NT2/D1 (cell line): ENCODE results near the gene DPEP1.

Source experiments
- DNase-seq: peaks from one replicate; pipeline ENCODE4 v3.0.0-alpha.2; 2011; ENCODE audit warnings: low read depth, low spot score
- H3K27me3 ChIP-seq: 2 replicates; pipeline ENCODE4 v1.6.0; 2011; ENCODE audit warnings: mild to moderate bottlenecking; ENCODE audit not compliant: insufficient read length, insufficient read depth
- H3K36me3 ChIP-seq: 2 replicates; pipeline ENCODE4 v1.6.1; 2011; ENCODE audit warnings: mild to moderate bottlenecking, low read length, mixed read lengths; ENCODE audit not compliant: insufficient read depth, insufficient read length
- H3K4me1 ChIP-seq: 2 replicates; pipeline ENCODE4 v1.5.1; 2011; ENCODE audit not compliant: insufficient read depth, insufficient read length
- H3K4me3 ChIP-seq: 2 replicates; pipeline ENCODE4 v1.5.1; 2011; ENCODE audit warnings: low read depth; ENCODE audit not compliant: insufficient read length
- H3K9ac ChIP-seq: 2 replicates; pipeline ENCODE4 v1.6.0; 2011; ENCODE audit warnings: low read depth; ENCODE audit not compliant: insufficient read length
- H3K9me3 ChIP-seq: 2 replicates; pipeline ENCODE4 v1.5.1; 2011; ENCODE audit warnings: mild to moderate bottlenecking, low read length; ENCODE audit not compliant: insufficient read depth
- SUZ12 ChIP-seq: IDR thresholded peaks from 2 replicates; pipeline ENCODE4 v1.6.1; 2011; ENCODE audit not compliant: insufficient read length, insufficient read depth; ENCODE audit errors: extremely low read depth
- YY1 ChIP-seq: IDR thresholded peaks from 2 replicates; pipeline ENCODE4 v1.6.1; 2011; ENCODE audit not compliant: insufficient read length, insufficient read depth
- ZNF274 ChIP-seq: IDR thresholded peaks from 2 replicates; pipeline ENCODE4 v1.6.1; 2011; ENCODE audit warnings: mild to moderate bottlenecking, low read depth, low read length

The DPEP1 gene

DNA sequence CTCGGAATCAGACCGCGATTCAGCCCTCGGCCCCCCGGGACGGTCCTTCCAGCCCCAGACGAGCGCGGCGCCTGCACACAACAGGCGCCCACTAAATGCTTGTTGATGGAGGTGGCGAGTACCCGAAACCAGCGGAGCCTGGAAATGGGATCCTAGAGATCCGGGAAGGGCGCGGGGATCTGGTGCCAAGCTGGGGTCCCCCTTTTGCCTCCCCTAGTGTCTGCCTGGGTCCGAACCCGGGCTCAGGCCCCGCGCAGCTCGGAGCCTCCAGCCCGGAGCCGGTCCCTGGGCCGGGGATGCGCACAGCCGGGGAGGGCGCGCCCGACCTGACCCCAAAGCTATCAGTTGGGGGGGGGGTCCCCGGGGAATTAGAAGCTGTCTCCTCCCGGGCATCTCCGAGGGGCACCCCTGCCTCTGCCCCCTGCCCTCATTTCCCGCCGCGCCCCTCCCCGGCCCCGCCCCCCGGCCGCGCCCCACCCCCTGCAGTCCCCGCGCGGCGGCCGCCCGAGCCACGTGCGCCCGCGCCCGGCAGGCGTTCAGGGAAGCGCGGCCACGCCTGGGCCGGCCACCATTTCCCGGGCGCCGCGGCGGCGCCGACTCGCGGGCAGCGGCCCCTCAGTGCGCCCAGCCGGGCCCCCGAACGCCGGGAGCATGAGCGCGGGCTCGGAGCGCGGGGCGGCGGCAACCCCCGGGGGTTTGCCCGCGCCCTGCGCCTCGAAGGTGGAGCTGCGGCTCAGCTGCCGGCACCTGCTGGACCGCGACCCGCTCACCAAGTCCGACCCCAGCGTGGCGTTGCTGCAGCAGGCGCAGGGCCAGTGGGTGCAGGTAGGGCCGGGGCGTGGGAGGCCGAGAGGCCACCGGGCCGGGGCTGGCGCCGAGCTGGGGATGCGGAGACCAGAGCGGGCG is 37.9 kb upstream of the DPEP1 start, which contains the start of gene CPNE7:
Gene CPNE7, plus strand, starts transcription at position 512 of the 906 bp plus-strand sequence. Its CDS starts 140 bp downstream, at position 652.
- Histone ChIP-seq H3K9me3 (no peaks in the 10 kb centered on the region), H3K9ac (peak within 1 kb of the TSS; percentile 92), H3K4me3 (peak within 1 kb of the TSS; percentile 69), H3K36me3 (peaks cover 23% of the 10 kb centered on the region), H3K4me1 (peaks cover 23% of the 10 kb centered on the region), H3K27me3 (peaks cover 7% of the 10 kb centered on the region)
- TF ChIP-seq SUZ12 (no peak), YY1 (no peak), ZNF274 (no peak)
- no peak for DNase-seq

DNA sequence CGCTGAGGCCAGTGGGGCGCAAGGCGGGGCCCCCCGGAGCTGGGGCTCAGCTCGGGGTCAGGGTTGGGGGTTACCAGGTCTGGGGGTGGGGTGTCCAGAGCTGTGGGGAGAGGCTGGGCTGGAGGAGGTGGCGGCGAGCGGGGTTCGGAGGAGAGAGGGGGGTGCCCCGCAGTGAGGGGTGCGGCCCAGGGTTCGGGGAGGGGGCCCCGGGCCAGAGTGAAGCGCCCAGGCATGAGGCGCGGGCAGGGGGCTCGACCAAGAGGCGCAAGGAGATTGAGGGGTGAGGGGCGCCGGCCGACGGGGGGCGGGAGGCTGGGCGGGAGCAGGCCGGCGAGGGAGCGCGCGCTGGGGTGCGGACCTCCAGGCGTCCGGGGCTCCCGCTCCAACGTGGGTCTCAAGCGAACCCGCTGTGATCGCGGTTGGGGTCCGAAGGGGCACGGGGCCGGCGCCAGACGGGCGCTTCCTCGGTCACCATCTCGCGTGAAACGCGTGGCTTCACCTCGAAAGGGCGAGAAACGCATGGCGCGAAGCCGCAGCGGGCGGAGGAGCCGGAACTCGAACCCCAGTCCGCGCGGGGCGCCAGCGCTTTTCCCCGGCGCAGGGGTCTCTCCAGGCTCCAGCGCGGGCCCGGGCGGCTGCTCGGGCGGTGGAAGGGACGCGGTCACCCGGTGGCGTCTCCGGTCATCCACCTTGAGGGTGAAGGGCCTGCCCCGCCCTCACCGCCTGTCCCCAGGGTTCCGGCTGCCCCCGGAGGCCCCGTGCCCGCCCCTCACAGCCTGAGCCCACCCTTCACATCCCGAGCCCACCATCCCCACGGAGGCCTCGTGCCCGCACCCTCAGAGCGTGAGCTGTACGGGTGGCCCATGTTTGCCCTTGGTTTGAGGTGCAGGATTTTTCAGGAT is 37.0 kb upstream of the DPEP1 start:
- Histone ChIP-seq H3K36me3 (peaks cover 31% of the 10 kb centered on the region), H3K9ac (peak overlapping the region; percentile 88), H3K27me3 (peaks cover 7% of the 10 kb centered on the region), H3K4me1 (peaks cover 26% of the 10 kb centered on the region), H3K9me3 (no peaks in the 10 kb centered on the region), H3K4me3 (peak overlapping the region; percentile 69)
- DNase-seq: no peak
- TF ChIP-seq YY1 (no peak), ZNF274 (no peak), SUZ12 (no peak)

DNA sequence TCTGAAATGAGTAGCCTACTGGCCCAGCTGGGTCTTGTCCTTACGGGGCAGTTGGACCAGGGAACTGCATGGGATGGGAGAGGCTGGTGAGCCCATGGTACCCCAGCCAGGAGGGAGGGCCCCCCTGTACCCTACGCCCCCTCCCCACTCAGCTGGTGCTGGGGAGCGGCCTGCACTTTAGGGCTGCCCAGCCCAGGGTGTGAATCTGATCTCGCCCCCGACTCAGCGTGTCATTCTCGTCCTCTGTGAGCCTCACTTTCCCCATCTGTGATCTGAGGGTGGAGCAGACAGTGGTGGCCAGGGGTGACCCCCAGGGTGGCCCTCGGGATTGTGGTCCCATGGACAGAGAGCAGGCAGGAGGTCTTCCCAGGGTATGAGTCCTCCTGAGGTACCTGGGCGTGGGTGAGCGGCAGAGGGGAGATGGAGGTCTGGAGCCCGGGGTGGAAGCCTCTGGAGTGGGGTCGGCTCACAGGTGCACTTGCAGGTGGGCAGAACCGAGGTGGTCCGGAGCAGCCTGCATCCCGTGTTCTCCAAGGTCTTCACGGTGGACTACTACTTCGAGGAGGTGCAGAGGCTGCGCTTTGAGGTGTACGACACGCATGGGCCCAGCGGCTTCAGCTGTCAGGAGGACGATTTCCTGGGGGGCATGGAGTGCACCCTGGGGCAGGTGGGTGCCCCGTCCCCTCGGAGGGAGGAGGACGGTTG is 36.2 kb upstream of the DPEP1 start:
- no peak overlapping the region for H3K9ac ChIP-seq
- no peak overlapping the region for H3K4me3 ChIP-seq
- peaks cover 7% of the 10 kb centered on the region for H3K27me3 ChIP-seq
- no peak for TF ChIP-seq SUZ12
- no peak for TF ChIP-seq ZNF274
- TF ChIP-seq YY1: no peak
- no peaks in the 10 kb centered on the region for H3K9me3 ChIP-seq
- H3K4me1 ChIP-seq: peaks cover 22% of the 10 kb centered on the region
- no peak for DNase-seq
- peaks cover 39% of the 10 kb centered on the region for H3K36me3 ChIP-seq

DNA sequence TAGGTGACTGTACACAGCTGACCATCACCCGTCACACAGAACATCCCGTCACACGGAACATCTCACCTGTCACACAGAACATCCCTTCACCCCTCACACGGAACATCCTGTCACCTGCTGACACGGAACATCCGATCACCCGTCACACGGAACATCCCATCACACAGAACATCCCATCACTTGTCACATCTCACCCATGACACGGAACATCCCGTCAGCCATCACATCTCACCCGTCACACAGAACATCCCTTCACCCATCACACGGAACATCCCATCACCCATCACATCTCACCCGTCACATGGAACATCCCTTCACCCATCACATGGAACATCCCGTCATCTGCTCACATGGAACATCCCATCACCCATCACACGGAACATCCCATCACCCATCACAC is 34.1 kb upstream of the DPEP1 start:
- no peak overlapping the region for H3K4me3 ChIP-seq
- DNase-seq: no peak
- H3K36me3 ChIP-seq: peaks cover 60% of the 10 kb centered on the region
- H3K9ac ChIP-seq: no peak overlapping the region
- H3K27me3 ChIP-seq: peaks cover 7% of the 10 kb centered on the region
- no peaks in the 10 kb centered on the region for H3K9me3 ChIP-seq
- H3K4me1 ChIP-seq: peaks cover 6% of the 10 kb centered on the region
- TF ChIP-seq SUZ12 (no peak), ZNF274 (no peak), YY1 (no peak)

DNA sequence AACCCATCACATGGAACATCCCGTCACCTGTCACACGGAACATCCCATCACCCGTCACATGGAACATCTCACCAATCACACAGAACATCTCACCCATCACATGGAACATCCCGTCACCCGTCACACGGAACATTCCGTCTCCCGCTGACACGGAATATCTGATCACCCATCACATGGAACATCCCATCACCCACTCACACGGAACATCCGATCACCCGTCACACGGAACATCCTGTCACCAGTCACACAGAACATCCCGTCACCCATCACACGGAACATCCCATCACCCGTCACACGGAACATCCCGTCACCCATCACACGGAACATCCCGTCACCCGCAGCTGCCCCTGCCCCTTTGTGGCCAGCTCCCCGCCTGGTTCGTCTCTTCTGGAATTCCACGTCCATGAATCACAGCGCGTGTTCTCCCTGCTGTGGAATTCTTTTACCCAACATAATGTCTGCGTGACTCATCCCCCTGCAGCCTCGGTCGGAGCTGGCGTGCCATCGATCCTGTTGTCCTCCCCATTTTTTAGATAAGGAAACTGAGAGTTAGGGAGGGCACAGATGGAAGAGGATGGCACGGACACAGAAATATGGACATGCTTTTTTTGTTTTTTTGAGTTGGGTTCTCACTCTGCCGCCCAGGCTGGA is 32.3 kb upstream of the DPEP1 start:
- TF ChIP-seq ZNF274 (no peak), YY1 (no peak), SUZ12 (no peak)
- no peak overlapping the region for H3K4me3 ChIP-seq
- peaks cover 73% of the 10 kb centered on the region for H3K36me3 ChIP-seq
- H3K27me3 ChIP-seq: peaks cover 3% of the 10 kb centered on the region
- H3K9ac ChIP-seq: no peak overlapping the region
- H3K9me3 ChIP-seq: no peaks in the 10 kb centered on the region
- no peak for DNase-seq
- H3K4me1 ChIP-seq: peaks cover 6% of the 10 kb centered on the region

DNA sequence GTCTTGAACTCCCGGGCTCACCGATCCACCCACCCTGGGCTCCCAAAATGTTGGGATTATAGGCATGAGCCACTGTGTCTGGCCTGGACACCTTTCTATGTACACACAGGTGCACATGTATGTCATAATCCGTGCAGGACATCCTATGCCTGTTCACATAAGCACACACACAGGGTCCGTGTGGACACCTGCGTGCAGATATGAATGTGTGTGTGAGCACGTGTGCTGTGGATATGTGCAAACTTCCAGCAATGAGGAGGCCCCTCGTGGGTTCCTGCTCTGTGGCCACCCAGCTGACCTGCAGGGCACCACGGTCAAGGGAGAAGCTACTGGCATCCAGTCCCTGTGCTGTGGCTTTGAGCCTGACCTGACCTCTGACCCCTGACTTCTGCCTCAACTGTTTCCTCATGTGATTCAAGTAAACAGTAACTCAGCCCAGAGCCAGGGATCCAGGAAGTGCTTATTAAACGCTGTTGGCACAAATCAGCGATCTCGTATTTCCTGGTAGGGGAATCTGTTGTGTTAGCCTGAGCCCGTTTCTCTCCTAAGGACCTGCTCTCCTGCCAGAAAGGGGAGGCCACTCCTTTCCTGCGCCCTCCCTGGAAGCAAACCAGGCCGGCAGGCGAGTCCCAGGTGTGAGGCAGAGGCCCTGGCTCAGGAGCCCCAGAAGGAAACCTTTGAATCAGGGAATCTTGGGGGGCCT is 31.4 kb upstream of the DPEP1 start:
- Histone ChIP-seq H3K36me3 (peaks cover 80% of the 10 kb centered on the region), H3K27me3 (no peaks in the 10 kb centered on the region), H3K4me1 (peaks cover 3% of the 10 kb centered on the region), H3K4me3 (no peak overlapping the region), H3K9me3 (peaks cover 6% of the 10 kb centered on the region; the same call in 1 of the 2 replicates), H3K9ac (no peak overlapping the region)
- no peak for DNase-seq
- TF ChIP-seq YY1: no peak
- no peak for TF ChIP-seq ZNF274
- TF ChIP-seq SUZ12: no peak
